H1 (cell line): ENCODE measurements around the gene HIVEP3. TPM values are rescaled to one million over a fixed set of nuclear protein-coding genes. Genes with fewer than 3 reads are reported as not detected.

ENCODE experiments used
- CTCF ChIA-PET: fragments of 300-600 bp; sonication (Branson Sonifier 250); formaldehyde crosslinking; loops from one replicate; lab custom pipeline; 2021; ENCODE audit not compliant: partially characterized antibody; lab: Charles Lee
- POLR2A ChIA-PET: fragments of 300-600 bp; sonication (Branson Sonifier 250); formaldehyde crosslinking; loops from one replicate; lab custom pipeline; 2021; ENCODE audit warnings: inconsistent platforms; ENCODE audit not compliant: partially characterized antibody; lab: Charles Lee
- DNase-seq, 2 experiments: peaks; one replicate each; pipeline versions ENCODE4 v3.0.0 to v3.0.0-alpha.2; 2010 to 2022; ENCODE audit warnings: low spot score in 2 of 2, low read depth in 1 of 2, mixed read lengths in 1 of 2
- FAIRE-seq: peaks from 2 replicates; lab custom pipeline; 2011; peaks lifted over from hg19 to GRCh38; lab: Jason Lieb, UNC
- H2AFZ ChIP-seq: 2 replicates; pipeline ENCODE4 v1.8.1; 2012; ENCODE audit warnings: low read length, inconsistent platforms
- H2AK5ac ChIP-seq: 2 replicates; pipeline ENCODE4 v1.6.1; 2013; ENCODE audit warnings: low read depth, low read length
- H2BK120ac ChIP-seq: replicated peaks from 2 replicates; pipeline ENCODE3; 2013; ENCODE audit warnings: low read depth, low read length, inconsistent platforms
- H2BK12ac ChIP-seq: 2 replicates; pipeline ENCODE4 v1.6.1; 2013; ENCODE audit warnings: low read depth, low read length
- H2BK15ac ChIP-seq: 2 replicates; pipeline ENCODE4 v1.6.1; 2013; ENCODE audit warnings: low read length
- H2BK20ac ChIP-seq: 2 replicates; pipeline ENCODE4 v1.6.1; 2013; ENCODE audit warnings: low read length
- H2BK5ac ChIP-seq: 2 replicates; pipeline ENCODE4 v1.6.1; 2013; ENCODE audit warnings: low read depth, low read length
- H3K14ac ChIP-seq: 2 replicates; pipeline ENCODE4 v1.6.1; 2013; ENCODE audit warnings: inconsistent platforms; ENCODE audit not compliant: insufficient read length
- H3K18ac ChIP-seq: 2 replicates; pipeline ENCODE4 v1.6.1; 2013; ENCODE audit warnings: low read length; ENCODE audit errors: extremely low read depth
- H3K23ac ChIP-seq: 2 replicates; pipeline ENCODE4 v1.6.1; 2013; ENCODE audit warnings: inconsistent platforms; ENCODE audit not compliant: insufficient read length
- H3K23me2 ChIP-seq: 2 replicates; pipeline ENCODE4 v1.6.1; 2013; ENCODE audit warnings: low read depth, low read length
- H3K27ac ChIP-seq: 2 replicates; pipeline ENCODE4 v1.6.1; 2011; ENCODE audit warnings: low read depth, low read length, inconsistent platforms
- H3K27me3 ChIP-seq, 4 experiments: replicated peaks in 1 of 4; 1 replicate in 1 of 4; 2 replicates in 3 of 4; pipeline versions ENCODE4 v1.6.1 to v1.8.1; 2011 to 2013; ENCODE audit warnings: low read length in 3 of 4, mild to moderate bottlenecking in 3 of 4, inconsistent platforms in 2 of 4, mixed read lengths in 2 of 4, moderate library complexity in 1 of 4; ENCODE audit not compliant: control insufficient read depth in 3 of 4, insufficient read depth in 3 of 4; ENCODE audit errors: extremely low read depth in 1 of 4
- H3K36me3 ChIP-seq, 4 experiments: 2 replicates each; pipeline versions ENCODE4 v1.6.1 to v1.8.1; 2011 to 2013; ENCODE audit warnings: mild to moderate bottlenecking in 4 of 4, low read length in 3 of 4, moderate library complexity in 2 of 4, control low read depth in 1 of 4, inconsistent platforms in 1 of 4; ENCODE audit not compliant: insufficient read depth in 4 of 4, control insufficient read depth in 2 of 4
- H3K4ac ChIP-seq: replicated peaks from 2 replicates; pipeline ENCODE3; 2013; ENCODE audit warnings: low read length, low read depth, mixed read lengths, inconsistent platforms; ENCODE audit not compliant: insufficient read length
- H3K4me1 ChIP-seq, 4 experiments: replicated peaks in 1 of 4; 1 replicate in 1 of 4; 2 replicates in 3 of 4; pipeline versions ENCODE4 v1.6.1 to v1.8.1; 2011 to 2013; ENCODE audit warnings: low read length in 3 of 4, inconsistent platforms in 2 of 4, mixed read lengths in 1 of 4; ENCODE audit not compliant: insufficient read depth in 4 of 4, control insufficient read depth in 3 of 4
- H3K4me2 ChIP-seq, 2 experiments: 2 replicates each; pipeline versions ENCODE4 v1.6.1 to v1.8.1; 2011 to 2013; ENCODE audit warnings: low read depth in 2 of 2, low read length in 2 of 2, control low read depth in 1 of 2, inconsistent platforms in 1 of 2, mild to moderate bottlenecking in 1 of 2; ENCODE audit not compliant: insufficient read depth in 1 of 2
- H3K4me3 ChIP-seq, 4 experiments: fragments of 200-600, 300-600 bp in 1 of 4; sonication (generic), shearing (Covaris generic), sonication (Bioruptor Twin) in 1 of 4; 2 replicates each; pipeline versions ENCODE4 v1.5.1 to v1.8.1; 2011 to 2016; ENCODE audit warnings: low read length in 4 of 4, low read depth in 3 of 4, control low read depth in 2 of 4, inconsistent platforms in 2 of 4, mild to moderate bottlenecking in 2 of 4, mixed read lengths in 1 of 4, moderate library complexity in 1 of 4; ENCODE audit not compliant: insufficient read depth in 2 of 4; ENCODE audit errors: extremely low read depth in 1 of 4
- H3K56ac ChIP-seq: replicated peaks from 2 replicates; pipeline ENCODE3; 2013; ENCODE audit warnings: low read depth, mild to moderate bottlenecking, mixed read lengths, low read length, inconsistent platforms; ENCODE audit not compliant: insufficient read length
- H3K79me1 ChIP-seq: 2 replicates; pipeline ENCODE4 v1.6.1; 2013; ENCODE audit warnings: low read depth, low read length, control low read depth
- H3K79me2 ChIP-seq, 2 experiments: 2 replicates each; pipeline versions ENCODE4 v1.6.1 to v1.8.1; 2012 to 2013; ENCODE audit warnings: low read length in 2 of 2, mild to moderate bottlenecking in 2 of 2, inconsistent platforms in 1 of 2; ENCODE audit not compliant: insufficient read depth in 2 of 2, control insufficient read depth in 1 of 2
- H3K9ac ChIP-seq, 4 experiments: replicated peaks in 1 of 4; 1 replicate in 1 of 4; 2 replicates in 3 of 4; pipeline versions ENCODE4 v1.6.1 to v1.8.1; 2011 to 2013; ENCODE audit warnings: low read depth in 3 of 4, low read length in 3 of 4, control low read depth in 2 of 4, mild to moderate bottlenecking in 2 of 4, moderate library complexity in 2 of 4, inconsistent platforms in 1 of 4; ENCODE audit errors: extremely low read depth in 1 of 4
- H3K9me3 ChIP-seq, 2 experiments: 2 replicates each; pipeline versions ENCODE4 v1.6.1 to v1.8.1; 2012 to 2013; ENCODE audit warnings: mild to moderate bottlenecking in 2 of 2, moderate library complexity in 2 of 2, control low read depth in 1 of 2, inconsistent platforms in 1 of 2, low read depth in 1 of 2, low read length in 1 of 2, mixed read lengths in 1 of 2; ENCODE audit not compliant: insufficient read depth in 2 of 2
- H4K20me1 ChIP-seq, 2 experiments: replicated peaks in 1 of 2; 2 replicates each; pipeline versions ENCODE3 to v1.8.1; 2011 to 2013; ENCODE audit warnings: inconsistent platforms in 2 of 2, low read length in 2 of 2, mild to moderate bottlenecking in 1 of 2; ENCODE audit not compliant: insufficient read depth in 2 of 2, control insufficient read depth in 1 of 2
- H4K5ac ChIP-seq: 2 replicates; pipeline ENCODE4 v1.6.1; 2013; ENCODE audit warnings: low read length, low read depth, mixed read lengths, inconsistent platforms; ENCODE audit not compliant: insufficient read length
- H4K8ac ChIP-seq: 2 replicates; pipeline ENCODE4 v1.8.0; 2013; ENCODE audit warnings: mild to moderate bottlenecking, moderate library complexity, low read length, inconsistent platforms; ENCODE audit not compliant: insufficient read depth; ENCODE audit errors: extremely low read depth
- H4K91ac ChIP-seq: replicated peaks from 2 replicates; pipeline ENCODE3; 2013; ENCODE audit warnings: low read length, mixed read lengths, inconsistent platforms; ENCODE audit not compliant: insufficient read length
- BCL11A ChIP-seq, 2 experiments: IDR thresholded peaks; one replicate each; pipeline ENCODE4 v1.6.1; 2011; ENCODE audit warnings: low read depth in 2 of 2, low read length in 2 of 2, mild to moderate bottlenecking in 2 of 2
- BRCA1 ChIP-seq: IDR thresholded peaks from 2 replicates; pipeline ENCODE4 v1.6.1; 2012; ENCODE audit warnings: low read depth, low read length, improper control_type of control experiment
- CBX5 ChIP-seq: fragments of 300-800, 300-1000 bp; sonication (generic); IDR thresholded peaks from 2 replicates; pipeline ENCODE4 v1.7.1; 2016; ENCODE audit warnings: antibody characterized with exemption, low read length, low read depth
- GABPA ChIP-seq: IDR thresholded peaks from 2 replicates; pipeline ENCODE4 v1.6.1; 2011; ENCODE audit warnings: mild to moderate bottlenecking, low read length, moderate library complexity, borderline replicate concordance; ENCODE audit not compliant: insufficient read depth
- KDM4A ChIP-seq: IDR thresholded peaks from one replicate; pipeline ENCODE4 v1.7.1; 2012; ENCODE audit warnings: low read depth, mild to moderate bottlenecking, moderate library complexity, low read length, inconsistent platforms; ENCODE audit not compliant: severe bottlenecking
- MAX ChIP-seq: IDR thresholded peaks from 2 replicates; pipeline ENCODE4 v1.6.1; 2012; ENCODE audit warnings: inconsistent platforms
- NRF1 ChIP-seq: IDR thresholded peaks from 2 replicates; pipeline ENCODE4 v1.6.1; 2011; ENCODE audit warnings: mild to moderate bottlenecking, low read depth, low read length, improper control_type of control experiment
- RAD21 ChIP-seq, 2 experiments: IDR thresholded peaks in 1 of 2; conservative IDR thresholded peaks in 1 of 2; 2 replicates each; pipeline ENCODE4 v1.6.1; 2011; ENCODE audit warnings: low read depth in 2 of 2, low read length in 2 of 2, improper control_type of control experiment in 1 of 2, inconsistent platforms in 1 of 2, mild to moderate bottlenecking in 1 of 2, moderate library complexity in 1 of 2
- TCF12 ChIP-seq: IDR thresholded peaks from 2 replicates; pipeline ENCODE4 v1.6.1; 2011; ENCODE audit warnings: low read depth, mild to moderate bottlenecking, low read length
- USF2 ChIP-seq: IDR thresholded peaks from 2 replicates; pipeline ENCODE4 v1.6.1; 2011; ENCODE audit warnings: low read length, improper control_type of control experiment
- WGBS, 2 experiments: shearing (Covaris generic) in 1 of 2; methylation state at CpG; one replicate each; pipeline versions ENCODE4 v1.1.6 to v1.1.7; 2013 to 2015; ENCODE audit warnings: low lambda C conversion rate in 2 of 2, mixed read lengths in 2 of 2, inconsistent platforms in 1 of 2, low coverage in 1 of 2, missing lambda C conversion rate in 1 of 2; ENCODE audit not compliant: insufficient replicate concordance in 2 of 2, insufficient coverage in 1 of 2, insufficient read length in 1 of 2; ENCODE audit errors: extremely low coverage in 1 of 2, missing lambda C conversion rate in 1 of 2; 5-methylcytosine and 5-hydroxymethylcytosine counted together
- polyA plus RNA-seq, 7 experiments: library from polyadenylated mRNA; depleted of rRNA in 3 of 7; stranded (reverse) in 5 of 7; unstranded in 2 of 7; fragments of >200 nt in 5 of 7; fragments of 200-250 nt in 2 of 7; gene quantifications; 1 replicate in 5 of 7; 2 replicates in 1 of 7; 4 replicates in 1 of 7; pipeline versions ENCODE4 v1.2.1 to v1.2.3, GENCODE V29; 2011 to 2013; ENCODE audit warnings: missing spikeins in 2 of 7, mixed read lengths in 2 of 7
- total RNA-seq: library from RNA; stranded (reverse); fragmentation: NEBNext Ultra II Directional; extraction: Animal tissue kit (Norgen Biotek cat#: 25700); gene quantifications from 2 replicates; pipeline ENCODE4 v1.2.1, GENCODE V29; 2021

HIVEP3 gene
- total and polyA plus RNA-seq, 2 of the 8 experiments (the other 6 are each of a cell fraction or from before 2014, with no cell fraction given): 0.24 to 0.69 TPM

GRCh38 chr1:41813755-41814745, 104.7 kb downstream of the HIVEP3 start:
- no peaks in the 10 kb centered on the region for H4K20me1 ChIP-seq
- no peak overlapping the region for H3K23ac ChIP-seq
- H3K23me2 ChIP-seq: no peaks in the 10 kb centered on the region
- no peak overlapping the region for H3K4ac ChIP-seq
- no peaks in the 10 kb centered on the region for H3K79me2 ChIP-seq
- POLR2A ChIA-PET: no interaction called here
- no peak overlapping the region for H4K8ac ChIP-seq
- WGBS, 2 experiments: 81% methylated on average over 9 of the region's 9 CpGs; no CpG with 5 or more reads in 1 of the 2 experiments
- no peak overlapping the region for H2AK5ac ChIP-seq
- no peaks in the 10 kb centered on the region for H3K27me3 ChIP-seq
- H3K36me3 ChIP-seq: no peaks in the 10 kb centered on the region
- H3K9ac ChIP-seq: no peak overlapping the region
- DNase-seq (no peak), FAIRE-seq (no peak)
- H2AFZ ChIP-seq: no peak overlapping the region
- no peak overlapping the region for H2BK120ac ChIP-seq
- H3K18ac ChIP-seq: no peak overlapping the region
- H4K5ac ChIP-seq: no peak overlapping the region
- CTCF ChIA-PET: interaction anchor here (0.9 to 2.6 kb wide), 7 partner anchors 9 to 242 kb away, joined by 3 to 15 read pairs (median 3); no protein-coding TSS in a partner anchor
- peaks cover 0 to 3% (median 0%) of the 10 kb centered on the region in 4 experiments; a peak in 1 of 7 replicates for H3K4me1 ChIP-seq
- no peak overlapping the region for H3K4me3 ChIP-seq
- H2BK15ac ChIP-seq: no peak overlapping the region
- no peak overlapping the region; the same call in 1 of the 2 replicates for H2BK5ac ChIP-seq
- H3K27ac ChIP-seq: no peak overlapping the region; the same call in 1 of the 2 replicates
- no peaks in the 10 kb centered on the region for H3K9me3 ChIP-seq
- H3K56ac ChIP-seq: no peak overlapping the region
- H3K14ac ChIP-seq: no peak overlapping the region
- H3K79me1 ChIP-seq: no peaks in the 10 kb centered on the region
- H2BK20ac ChIP-seq: no peak overlapping the region
- H2BK12ac ChIP-seq: no peak overlapping the region
- H4K91ac ChIP-seq: no peak overlapping the region
- H3K4me2 ChIP-seq: no peak overlapping the region
- TF ChIP-seq BRCA1 (no peak), GABPA (no peak), KDM4A (no peak), NRF1 (no peak), TCF12 (no peak), BCL11A (IDR thresholded peaks at IDR 0.05; ENCODE audit: low read depth in 2 of 2, low read length in 2 of 2) (no peak), MAX (no peak), RAD21 (IDR thresholded peaks at IDR 0.05 in 1 of 2, conservative IDR thresholded peaks at IDR 0.05 in 1 of 2; ENCODE audit: low read depth in 2 of 2, low read length in 2 of 2) (no peak), USF2 (no peak), CBX5 (no peak)
